GM19455 (cell line): ENCODE data around the gene HDAC4.

Experiments
- ATAC-seq: cut with Tn5 transposase; IDR thresholded peaks from one replicate; pipeline ENCODE4 v1.9.1; 2021; ENCODE audit not compliant: unreplicated experiment

The HDAC4 gene

DNA sequence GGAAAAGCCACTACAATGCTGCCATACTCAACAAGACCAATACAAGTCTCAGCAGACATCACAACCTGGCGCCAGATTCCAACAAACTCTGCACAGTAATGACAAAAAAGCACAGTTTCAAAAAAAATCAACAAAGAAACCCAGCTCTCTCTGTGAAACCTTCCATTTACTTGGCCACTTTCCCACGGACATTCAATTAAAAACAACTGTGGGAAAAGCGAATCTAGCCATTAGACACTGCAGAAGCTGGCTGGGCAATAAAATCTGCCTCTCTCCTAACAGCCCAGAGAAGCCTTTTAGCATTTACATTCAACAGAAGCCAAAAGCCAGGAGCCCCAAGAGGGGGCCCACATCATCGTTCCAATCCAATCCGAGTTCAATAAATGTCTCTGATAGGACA is 128.9 kb downstream of the HDAC4 start:
- ATAC-seq: no peak

DNA sequence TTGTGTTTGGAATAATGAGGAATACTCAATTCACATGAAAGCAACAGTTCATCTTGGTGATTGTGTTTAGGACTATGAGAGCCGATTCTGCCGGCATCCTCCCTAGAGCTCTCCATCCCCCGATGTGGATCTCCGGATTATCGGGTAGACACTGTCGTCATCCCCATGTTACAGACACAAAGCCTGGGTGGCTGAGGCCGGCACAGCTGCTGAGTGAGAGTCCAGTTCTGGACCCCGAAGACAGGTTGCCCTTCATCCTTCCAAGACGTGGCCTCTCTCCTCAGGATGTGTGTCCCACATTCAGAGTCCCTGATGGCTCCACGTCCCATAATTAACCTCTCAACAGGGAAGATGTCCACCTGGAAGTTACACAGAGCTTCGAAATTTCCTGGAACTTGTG is 129.3 kb downstream of the HDAC4 start:
- no peak for ATAC-seq

DNA sequence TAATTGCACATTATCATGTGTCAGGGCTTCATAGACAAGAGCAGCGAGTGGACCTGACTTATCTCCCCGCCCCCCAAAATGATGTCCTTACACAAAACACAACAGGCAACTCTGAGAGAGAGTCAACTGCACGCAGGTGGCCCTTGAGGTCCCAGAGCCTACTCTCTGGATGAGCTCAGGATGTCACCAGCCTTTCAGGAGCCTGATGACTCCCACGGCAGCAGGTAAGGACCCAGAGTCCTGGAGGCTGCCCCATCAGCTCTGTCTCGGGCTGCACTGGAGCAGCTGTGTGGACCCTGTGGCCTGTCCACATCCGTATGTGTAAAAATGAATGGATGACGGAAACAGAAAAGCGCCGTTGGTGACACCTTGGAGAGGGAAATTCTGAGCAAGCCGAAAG is 130.9 kb downstream of the HDAC4 start:
- no peak for ATAC-seq

DNA sequence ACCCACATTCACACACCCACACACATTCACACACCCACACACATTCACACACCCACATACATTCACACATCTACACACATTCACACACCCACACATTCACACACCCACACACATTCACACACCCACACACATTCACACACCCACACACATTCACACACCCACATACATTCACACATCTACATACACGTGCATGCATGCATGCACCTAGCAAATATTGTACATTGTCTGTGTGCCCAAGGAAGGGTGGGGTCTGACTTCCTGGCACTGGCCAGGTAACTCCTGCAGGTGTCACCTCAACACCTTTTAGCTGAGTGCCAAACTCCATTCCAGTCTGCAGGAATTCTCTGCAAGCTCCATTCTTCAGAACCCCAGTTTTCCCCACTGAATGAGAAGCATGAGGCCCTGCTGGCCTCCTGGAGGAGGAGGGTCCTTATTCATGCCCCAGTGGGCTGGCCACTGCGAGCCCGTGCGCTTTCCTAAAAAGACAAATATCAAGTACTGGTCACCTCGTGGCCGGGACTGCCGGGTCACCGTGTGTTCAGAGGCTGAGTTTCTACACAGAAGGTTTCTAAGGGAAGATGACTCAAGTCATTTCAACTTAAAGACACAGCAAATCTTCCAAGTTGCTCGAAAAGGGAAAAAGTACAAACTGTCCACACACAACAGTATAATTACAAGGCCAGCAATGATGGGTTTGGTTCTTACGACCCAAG is 131.5 kb downstream of the HDAC4 start:
- no peak for ATAC-seq

DNA sequence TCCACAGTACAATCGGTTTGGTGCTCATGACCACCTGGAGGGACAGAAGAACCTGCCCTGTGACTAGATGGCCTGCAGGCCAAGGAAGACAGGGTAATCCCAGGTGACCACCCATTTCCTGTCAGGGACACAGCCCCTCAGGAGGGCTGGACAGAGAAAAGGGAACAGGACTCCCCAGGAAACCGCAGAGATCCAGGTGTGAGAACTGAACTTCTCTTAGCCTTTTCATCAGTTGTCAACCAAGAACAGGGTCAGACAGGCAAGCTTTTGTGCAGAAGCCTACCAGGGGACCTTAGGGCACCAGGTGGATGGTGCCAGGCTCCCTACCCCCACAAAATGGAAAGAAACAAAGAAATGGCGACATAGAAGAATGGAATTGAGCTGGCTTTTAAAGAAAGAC is 132.3 kb downstream of the HDAC4 start:
- ATAC-seq: no peak

DNA sequence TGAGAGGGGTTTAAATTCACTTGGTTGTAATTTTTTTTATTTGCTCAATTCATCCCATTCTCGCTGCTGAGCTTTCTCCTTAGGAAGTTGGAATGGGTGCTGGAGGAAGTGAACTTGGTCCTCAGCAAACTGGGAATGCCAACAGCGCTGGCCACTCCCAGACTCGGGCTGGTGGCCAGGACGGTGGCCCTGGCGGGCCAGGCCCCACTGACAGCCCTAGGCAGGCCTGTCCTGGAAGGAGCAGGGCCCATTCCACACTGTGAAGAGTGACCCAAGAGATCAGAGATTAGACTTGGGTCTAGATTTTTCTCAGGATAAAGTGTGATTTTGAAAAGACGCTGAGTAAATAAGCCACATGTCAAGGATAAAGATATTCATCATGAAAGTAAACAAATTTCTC is 132.7 kb downstream of the HDAC4 start:
- no peak for ATAC-seq

DNA sequence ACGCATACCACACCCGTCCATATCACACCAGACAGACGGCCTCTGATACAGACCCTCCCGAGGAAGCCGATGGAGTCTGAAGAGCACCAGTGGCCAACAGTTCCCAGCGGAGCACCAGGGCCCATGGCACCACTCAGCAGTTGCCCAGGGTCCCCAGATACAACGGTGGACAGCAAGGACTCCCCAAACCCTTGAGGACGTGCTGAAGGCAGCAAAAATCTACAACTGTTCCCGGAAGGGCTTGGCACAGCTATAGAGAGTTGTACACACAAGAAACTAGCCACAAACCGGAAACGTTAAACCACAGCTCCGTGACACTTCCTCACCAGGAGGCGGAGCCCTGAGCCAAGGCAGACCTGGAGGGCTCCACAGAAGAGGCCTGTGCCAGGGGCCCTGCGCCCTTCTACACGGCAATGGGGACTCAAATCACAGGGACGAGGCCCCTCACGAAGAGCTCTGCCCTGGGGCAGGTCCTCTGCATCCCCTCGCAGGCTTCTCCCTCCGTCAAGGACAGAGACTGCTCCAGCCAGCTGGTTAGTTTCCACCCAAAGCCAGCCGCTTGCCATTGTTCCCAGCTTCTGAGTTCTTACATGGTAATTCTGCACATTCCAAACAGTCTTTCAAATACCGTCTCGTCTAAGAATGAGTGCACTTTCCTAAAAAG is 133.4 kb downstream of the HDAC4 start:
- peak; percentile 94 for ATAC-seq

DNA sequence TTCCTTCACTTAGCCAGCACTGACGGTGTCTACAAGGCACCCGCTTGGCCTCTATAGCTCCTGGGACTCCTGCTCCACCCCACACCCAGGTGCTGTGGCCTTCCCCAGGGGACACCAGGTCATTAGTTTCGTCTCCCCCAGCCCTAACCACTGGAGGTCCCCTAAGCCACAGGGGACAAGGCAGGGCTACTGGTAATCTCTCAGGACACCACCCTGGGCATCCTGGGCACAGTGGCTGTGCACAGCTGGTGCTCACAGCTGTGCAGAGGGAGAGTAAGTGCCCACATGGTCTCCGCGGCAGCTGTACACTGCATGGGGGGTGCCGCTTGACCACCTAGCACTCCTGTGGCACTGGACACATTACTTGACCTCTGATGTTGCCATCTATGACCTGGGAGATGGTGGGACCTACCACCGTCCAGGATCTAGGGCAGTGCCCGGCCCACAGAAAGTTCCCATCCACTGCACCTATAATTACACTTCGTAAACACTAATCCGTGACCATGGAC is 134.0 kb downstream of the HDAC4 start:
- ATAC-seq: peak; percentile 16

DNA sequence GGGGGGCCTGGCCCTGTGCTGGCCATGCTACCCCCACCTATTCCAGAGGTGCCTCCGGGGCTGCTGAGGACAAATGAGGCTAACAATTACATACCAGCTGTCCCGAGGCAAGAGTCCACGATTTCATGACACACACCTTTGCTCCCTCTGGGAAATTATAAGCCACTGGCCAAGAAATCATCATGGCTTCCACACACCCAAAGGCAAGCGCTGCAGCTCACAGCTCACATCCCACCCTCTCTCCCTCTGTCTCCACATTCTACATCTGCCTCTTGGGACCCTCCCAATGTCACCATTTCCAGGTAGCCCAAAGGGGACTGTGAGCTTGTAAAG is 134.4 kb downstream of the HDAC4 start:
- no peak for ATAC-seq

DNA sequence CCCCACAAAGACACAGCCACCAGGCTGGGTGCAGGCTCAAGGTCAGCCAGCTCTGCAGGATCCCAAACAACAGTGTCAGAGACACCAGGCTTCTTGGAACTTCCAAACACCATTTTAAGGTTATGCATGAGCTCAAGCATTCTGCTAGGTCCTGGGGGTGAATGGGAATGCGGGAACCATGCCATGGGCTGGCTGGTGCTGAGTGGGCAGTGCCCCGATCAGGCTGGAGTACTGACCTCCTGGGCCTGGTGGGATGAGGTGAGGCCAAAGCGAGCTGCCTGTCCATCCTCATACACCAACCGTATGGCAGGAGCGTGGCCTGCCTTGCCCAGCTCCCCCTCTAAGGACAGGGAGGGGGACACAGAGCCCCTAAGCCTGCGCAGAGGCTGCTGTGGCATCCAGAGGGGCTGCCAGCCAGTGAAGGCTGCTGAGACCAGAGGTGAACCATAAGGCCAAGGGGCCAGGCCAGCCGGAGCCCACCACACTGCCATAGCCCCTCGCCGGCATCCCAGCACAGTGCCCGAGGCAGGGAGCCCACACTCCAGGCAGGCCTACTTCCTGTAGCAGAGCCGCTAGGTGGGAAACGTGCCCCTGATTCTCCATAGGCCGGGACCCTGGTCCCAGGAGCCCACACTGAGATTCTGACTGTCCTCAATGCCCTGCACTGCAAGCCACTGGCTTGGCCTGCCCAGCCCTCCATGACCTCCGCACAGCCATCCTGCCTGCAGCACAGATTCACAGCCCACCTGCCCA is 135.0 kb downstream of the HDAC4 start:
- no peak for ATAC-seq

DNA sequence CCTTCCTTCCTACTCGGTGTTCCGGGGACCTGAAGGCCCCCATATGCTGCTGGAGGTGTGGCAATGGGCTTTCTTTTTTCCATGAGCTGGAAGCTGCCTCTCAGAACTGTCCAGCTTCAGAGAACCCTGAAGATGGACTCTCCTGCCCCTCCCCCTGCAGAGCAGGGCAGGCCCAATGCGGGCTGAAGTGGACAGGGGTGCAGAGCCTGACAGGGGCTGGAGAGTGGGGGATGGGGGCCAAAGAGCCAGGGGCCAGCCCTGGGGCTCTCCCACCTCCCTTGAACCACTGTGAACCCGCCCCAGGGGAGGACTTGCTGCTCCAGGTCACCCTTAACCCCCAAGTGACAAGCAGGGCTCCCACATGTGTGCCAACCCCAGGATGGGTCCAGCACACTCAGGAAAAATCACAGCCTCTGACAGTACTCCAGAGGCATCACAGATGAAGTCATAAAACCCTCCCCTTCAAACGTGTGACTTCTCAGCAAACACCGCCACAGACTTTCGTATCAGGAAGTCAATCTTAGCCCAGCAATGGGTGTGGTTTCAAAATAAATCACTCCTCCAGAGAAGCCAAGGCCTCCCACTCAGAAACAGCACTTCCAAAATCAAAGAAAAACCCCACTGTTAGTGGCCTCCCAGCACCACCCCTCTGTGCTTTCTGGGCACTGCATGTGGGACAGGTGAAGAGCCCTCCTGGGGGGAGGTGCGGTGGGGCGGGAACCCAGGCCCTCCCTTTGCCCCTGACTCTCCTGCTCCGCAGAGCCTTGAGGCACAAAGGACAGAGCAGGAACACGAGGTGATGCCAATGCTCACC is 135.8 kb downstream of the HDAC4 start:
- ATAC-seq: no peak

DNA sequence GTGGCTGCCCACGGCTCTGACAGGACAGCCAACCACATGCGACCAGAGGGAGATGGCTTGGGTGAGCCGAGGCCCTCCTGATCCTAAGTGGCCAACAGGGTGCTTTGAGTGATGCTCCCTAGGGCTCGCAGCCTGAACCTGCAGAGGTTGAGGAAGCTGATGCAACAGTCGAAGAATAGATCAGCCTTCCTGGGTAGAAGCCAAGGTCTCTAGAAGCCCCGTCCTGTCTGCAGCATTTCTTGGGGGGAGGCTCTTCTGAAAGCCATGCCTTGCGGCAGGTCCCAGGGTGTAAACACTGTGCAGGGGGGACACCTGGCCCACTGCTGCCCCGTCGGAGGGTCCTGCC is 136.4 kb downstream of the HDAC4 start:
- no peak for ATAC-seq

DNA sequence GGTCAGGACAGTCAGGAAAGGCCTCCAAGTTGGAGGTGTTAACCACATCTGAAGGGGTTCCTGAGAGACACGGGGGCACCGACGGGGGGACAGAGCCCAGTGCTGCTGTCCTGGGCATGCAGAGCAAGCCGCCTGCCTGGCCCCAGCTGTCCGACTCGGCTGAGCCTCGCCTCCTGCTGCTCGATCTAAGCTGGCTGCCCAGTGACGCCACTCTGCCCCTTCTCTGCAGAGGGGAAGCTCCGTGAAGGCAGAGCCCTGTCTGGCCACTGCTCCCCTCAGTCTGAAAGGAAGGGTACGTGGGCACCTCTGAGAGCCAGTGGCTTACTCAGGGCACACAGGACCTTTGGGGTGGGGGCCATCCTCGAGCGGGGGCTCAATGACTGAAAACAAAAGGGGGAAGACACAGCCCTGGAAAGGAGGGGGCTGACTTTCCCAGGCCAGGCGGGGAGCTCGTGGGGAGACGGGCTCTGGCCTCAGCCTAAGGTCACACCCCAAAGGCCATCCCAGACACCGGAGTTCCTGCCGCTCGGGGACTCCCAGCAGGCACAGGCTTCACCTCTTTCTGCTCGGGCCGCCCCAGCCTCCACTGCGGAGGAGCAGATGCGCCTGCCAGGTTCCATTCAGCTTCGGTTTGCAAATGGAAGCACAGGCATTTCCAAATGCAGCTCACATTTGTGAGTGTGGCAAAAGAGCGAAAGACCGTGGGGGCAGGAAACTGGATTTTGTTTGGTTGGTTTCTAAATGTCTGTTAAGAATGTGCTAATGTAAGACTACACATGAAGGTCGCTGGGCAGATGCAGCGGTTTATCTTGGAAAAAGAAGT is 136.9 kb downstream of the HDAC4 start:
- ATAC-seq: no peak

DNA sequence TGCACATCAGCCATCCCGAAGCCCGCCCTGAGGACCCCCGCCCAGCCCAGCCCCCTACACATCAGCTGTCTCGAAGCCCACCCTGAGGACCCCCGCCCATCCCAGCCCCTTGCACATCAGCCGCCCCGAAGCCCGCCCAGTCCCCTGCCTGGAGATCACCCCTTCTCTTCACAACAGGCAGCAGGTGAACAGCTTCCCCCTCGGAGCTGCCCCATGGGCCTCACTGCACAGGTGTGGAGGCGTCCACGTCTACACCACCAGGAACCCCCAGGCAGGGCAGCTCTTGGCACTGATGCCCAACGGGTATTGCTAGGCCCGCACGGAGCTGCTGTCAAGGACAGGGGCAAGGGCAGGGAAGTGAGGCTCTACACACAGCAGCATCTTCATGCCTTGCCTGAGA is 137.6 kb downstream of the HDAC4 start:
- no peak for ATAC-seq

DNA sequence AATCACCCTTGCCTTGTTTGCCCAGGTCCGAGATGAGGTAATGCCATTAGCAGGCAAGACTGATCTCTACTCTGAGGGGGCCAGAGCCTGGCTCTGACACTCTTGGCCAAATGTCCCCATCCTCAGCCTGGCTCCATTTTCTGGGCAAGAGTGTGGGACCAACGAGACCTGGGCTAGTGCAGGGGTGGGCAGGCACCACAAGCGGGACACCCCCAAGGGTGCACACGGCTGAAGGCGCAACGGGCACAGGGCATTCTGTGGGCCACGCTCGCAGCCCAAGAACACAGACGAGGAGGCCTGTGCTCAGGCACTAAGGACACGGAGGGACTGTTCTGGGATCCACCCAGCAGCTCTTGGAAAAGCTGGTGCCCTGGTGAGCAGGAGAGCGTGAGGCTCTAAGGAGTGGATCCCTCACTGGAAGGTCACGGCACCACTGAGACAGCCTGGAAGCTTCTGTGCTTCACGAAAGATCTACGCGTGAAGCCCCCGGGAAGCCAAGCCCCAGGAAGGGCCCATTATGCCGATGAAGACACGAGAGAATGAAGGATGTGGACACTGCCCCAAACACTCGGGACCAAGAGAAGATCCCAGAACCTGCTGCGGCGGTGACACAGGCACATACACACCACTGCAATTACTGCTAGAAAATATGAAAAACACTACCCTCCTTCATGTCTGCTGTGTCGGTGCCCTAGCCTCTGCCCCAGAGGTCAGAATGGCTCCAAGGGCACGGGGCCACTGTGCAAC is 138.2 kb downstream of the HDAC4 start:
- ATAC-seq: no peak

DNA sequence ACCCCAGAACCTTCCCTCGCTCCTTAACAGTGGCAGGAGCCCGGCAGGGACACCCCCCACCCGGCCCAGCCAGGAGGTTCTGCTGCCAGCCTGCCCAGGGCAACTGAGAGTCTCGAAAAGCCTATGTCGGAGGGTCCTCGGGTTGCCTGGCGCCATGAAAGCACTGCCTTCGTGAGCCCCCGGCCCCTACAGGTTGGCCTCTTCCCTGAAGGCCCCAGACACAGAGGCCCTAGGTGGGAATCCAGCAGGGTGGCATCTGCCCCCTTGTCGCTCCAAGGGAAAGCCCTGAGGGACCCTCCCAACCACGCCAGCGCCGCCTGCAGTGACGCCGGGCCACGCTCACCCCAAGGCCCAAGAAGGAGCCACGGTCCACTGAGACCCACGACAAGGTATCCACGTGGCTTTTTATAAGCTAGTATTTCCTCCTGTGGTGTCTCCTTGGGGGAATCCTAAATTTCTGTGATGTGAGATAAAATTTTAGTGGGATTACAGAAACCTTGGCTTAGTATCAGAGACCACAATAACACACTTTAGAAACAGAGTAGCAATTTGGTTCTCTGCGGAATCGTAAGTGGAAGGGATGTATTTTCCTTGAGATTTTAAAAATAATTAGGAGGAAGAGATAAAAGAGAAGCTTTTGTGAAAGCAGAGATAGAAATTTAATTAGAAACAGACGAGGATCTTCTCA is 138.9 kb downstream of the HDAC4 start:
- no peak for ATAC-seq

DNA sequence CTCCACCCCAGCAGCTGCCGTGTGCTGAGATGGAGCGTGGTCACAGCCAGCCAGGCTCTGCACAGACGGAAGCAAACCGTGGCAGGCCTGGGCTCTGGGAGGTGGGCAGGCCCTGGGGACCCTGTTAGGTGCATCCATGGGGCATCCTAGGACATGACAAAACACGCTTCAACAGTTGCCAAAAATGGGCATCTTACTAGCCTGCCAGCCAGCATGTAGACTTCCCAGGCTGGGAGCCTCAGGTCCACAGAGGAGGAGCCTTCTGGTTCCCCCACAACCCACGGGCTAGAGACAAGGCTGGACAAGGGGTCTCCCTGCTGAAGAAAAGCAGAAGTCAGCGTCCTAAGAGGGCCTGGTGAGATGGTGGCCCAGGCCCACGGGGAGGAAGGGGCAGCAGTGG is 139.5 kb downstream of the HDAC4 start:
- no peak for ATAC-seq

DNA sequence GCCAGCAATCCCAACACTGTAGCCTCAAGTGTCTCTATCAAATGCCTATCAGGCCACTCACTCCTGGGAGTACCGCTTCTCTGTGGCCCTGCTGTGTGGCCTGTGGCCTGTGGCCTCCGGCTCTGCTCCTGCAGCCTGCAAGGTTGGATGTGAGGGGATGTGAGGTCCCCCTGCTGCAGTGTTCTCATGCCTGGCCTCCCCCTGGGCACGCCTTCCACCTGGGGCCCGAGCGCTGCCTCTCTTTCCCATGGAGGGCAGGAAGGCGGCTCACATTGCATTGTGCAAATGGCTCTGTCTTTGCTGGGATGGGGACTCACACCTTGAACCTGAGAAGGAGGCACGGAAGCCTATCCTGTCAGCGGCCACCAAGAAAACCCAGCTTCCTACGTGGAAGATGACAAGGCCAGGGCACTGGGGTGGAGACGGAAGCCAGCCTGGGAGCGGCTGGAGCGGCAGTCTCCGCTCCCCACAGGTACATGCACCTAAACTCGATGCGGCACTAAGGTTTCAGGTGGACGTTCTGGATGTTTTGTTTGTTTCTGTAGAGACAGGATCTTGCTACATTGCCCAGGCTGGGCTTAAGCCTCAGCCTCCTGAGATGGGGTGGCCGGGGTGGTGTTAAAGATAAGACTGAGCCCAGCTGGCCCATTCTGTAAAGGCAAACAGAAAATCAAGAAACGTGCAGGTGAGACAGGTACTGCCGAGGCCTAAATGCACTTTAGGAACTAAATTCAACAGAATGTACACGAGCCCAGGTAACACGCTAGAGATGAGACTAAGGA is 140.1 kb downstream of the HDAC4 start:
- ATAC-seq: no peak
